HG02642 (cell line): ENCODE measurements around the gene CREBBP.

Experiments used
- ATAC-seq: cut with Tn5 transposase; IDR thresholded peaks from one replicate; pipeline ENCODE4 v1.9.1; 2021; ENCODE audit warnings: mild to moderate bottlenecking; ENCODE audit not compliant: unreplicated experiment, poor library complexity

The CREBBP gene

DNA sequence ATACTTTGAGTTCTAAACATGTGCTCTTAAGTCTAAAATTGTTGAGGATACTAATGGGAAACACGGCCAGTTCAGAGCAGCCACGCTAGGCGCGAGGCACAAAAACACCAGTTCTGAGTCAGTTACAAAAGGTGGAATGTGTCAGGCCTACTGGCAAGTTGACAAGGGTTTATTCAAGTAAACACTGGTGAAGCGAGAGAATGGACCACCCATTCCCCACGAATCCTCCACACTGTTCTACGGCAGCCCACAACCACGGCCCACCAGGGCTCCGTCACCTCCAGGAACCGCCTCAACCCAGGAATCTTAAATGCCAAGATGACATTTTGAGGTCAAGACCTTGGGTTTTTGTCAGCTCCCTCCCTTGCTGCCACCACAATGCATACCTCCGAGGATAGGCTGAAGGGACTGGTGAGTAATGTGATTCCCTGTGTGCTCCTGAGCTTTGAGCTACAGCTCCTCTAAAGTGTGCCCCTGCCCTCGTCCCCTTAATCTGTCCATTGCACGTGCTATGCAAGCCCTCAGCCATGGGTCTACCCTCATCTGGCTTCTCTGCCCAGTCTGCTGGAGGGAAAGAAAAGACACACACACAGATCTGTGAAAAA lies 134.7 kb downstream of the CREBBP start:
- ATAC-seq, result no peak

GRCh38 chr16:3744018-3744417 lies 136.5 kb downstream of the CREBBP start:
- no peak for ATAC-seq

DNA sequence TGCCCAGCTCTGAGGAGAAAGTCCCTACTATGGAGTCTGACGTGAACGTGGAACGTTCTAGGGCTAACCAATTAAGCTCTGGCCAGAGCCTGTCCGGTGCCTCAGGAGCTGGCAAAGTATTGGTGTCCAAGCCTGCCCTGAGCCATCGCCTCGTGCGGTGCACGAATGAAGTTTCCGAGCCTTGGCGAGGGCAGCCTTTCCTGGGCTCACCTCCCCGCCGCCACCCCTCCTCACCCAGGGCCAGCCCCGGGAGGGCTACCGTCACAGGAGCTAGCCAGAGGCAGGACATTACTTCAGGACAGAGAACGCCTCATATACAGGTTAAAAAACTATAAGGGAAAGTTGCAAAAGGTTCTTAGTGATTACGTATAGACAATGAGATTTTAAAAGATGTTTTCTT lies 139.6 kb downstream of the CREBBP start:
- no peak for ATAC-seq

DNA sequence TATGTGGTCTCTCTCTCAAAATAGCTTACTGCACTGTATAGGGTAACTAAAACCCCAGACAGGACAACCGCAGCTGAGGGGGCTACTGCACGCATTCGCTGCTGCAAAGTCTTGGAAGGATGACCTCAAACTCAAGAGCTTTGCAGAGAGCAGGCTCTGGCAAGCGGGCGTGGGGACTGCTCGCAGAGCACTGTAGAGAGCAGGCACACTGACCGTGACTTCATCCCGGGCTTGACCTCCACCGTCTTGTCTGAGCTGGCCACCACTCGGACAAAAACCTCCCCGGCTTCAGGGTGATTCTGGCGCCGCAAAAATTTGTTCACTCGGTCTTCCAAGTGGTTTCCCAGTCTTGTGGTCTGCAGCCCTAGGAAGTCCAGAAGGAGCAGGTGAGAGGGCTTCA lies 140.3 kb downstream of the CREBBP start:
- ATAC-seq, result no peak

GRCh38 chr16:3739636-3740035 lies 140.9 kb downstream of the CREBBP start:
- no peak for ATAC-seq

GRCh38 chr16:3738541-3738940 lies 142.0 kb downstream of the CREBBP start:
- no peak for ATAC-seq

DNA sequence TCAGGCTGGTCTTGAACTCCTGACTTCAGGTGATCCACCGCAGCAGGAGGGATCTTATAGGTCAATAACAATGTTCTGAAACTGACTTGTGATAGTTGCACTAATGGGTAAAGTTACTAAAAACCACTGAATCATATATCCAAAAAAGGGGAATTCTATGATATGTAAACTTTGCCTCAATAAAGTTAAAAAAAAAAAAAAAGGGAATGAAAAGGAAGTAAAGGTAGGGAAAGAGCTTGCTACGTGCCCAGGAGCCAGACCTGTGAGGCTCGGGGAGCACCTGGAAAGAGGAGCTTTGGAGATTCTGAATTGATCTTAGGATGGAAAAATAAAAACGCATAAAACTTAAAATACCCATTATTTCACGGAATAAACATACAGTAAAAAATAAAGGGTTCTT lies 142.4 kb downstream of the CREBBP start:
- ATAC-seq, result no peak

GRCh38 chr16:3737181-3737580 lies 143.3 kb downstream of the CREBBP start:
- no peak for ATAC-seq

GRCh38 chr16:3736116-3736515 lies 144.4 kb downstream of the CREBBP start:
- no peak for ATAC-seq

DNA sequence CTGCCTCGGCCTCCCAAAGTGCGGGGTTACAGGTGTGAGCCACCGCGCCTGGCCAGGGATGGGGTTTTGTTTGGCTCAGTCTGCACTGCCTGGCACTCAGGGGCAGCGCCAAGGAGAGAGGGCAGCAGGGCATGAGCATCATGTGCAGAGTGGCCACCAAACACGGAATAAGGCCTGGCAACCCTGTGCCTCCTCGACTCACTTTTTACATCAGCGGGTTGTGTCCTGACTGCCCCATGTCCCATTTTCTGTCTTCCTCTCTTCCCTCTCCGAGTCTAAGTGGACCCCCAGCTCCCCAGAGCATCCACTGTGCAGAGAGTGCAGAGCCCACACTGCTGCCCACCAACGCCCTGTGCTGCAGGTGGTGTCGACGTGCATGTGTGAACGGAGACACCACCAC lies 145.0 kb downstream of the CREBBP start:
- ATAC-seq, result no peak

DNA sequence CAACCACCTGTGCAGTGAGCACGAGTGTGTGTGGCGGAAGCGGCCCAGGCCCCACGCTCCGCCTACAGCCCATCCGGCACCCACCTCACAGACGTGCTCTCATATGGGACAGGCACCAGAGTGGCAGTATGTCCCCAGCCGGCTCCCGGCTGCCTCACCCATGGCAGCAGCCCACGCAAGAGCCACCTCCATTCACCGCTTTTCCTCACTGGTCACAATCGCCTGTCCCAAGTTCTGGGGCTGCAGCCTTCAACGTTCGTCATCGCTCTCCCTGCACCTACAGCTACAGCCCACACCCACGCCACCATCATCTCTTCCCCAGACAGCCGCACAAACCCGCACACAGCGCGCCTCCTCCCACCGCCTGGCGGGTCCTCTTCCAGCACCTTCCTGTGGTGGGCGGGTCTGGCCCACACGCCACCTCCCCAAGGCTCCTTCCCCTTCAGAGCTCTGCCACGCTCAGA lies 145.7 kb downstream of the CREBBP start:
- ATAC-seq, result no peak

DNA sequence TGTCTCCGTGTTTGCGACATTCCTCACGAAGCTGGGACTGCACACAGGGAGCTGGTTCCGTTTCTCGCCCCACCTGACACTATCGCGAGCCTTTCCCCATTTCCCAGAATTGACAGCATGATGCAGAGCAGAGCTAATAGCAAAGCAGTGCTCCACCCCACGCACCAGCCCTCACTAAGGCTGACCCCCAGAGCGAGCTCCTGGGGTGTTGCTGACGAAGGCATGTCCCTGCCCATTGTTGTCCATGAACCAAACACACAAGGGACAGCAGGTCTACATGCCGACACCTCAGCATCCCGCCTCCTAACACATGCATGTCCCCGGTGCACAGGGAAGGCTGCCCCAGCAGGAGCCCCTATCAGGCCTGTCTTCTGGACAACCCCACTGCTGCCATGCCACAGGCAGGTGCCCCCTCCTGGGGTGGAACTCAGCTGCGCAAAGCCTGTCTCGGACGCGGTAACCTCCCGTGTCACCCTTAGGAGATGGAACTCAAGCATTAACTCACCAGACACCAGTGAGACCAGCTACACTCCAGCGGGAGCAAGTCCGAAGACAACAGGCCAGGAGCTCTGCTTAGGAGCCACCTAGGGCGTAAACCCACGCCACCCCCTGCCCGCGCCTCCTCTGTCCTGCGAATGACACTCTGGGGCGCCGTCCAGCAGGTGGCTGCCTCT lies 146.3 kb downstream of the CREBBP start:
- no peak for ATAC-seq

DNA sequence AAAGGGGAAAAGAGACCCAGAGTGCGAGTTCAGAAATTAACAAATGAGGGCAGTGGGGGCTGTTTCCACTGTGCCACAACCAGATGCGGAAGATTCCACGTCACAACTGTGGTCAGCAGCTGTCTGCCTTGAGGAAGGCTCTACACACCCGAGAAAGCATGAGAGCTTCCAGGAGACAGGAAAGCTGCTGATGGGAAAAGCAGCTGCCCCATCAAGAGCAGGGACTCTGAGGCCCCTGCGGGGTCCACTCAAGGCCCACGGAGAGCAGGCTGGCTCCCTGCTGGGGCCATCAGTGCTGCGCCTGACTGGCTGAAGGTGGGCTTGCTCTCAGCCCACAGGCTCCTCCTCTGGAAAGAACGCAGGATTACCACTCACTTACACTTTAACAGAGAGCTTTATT lies 148.3 kb downstream of the CREBBP start:
- no peak for ATAC-seq

DNA sequence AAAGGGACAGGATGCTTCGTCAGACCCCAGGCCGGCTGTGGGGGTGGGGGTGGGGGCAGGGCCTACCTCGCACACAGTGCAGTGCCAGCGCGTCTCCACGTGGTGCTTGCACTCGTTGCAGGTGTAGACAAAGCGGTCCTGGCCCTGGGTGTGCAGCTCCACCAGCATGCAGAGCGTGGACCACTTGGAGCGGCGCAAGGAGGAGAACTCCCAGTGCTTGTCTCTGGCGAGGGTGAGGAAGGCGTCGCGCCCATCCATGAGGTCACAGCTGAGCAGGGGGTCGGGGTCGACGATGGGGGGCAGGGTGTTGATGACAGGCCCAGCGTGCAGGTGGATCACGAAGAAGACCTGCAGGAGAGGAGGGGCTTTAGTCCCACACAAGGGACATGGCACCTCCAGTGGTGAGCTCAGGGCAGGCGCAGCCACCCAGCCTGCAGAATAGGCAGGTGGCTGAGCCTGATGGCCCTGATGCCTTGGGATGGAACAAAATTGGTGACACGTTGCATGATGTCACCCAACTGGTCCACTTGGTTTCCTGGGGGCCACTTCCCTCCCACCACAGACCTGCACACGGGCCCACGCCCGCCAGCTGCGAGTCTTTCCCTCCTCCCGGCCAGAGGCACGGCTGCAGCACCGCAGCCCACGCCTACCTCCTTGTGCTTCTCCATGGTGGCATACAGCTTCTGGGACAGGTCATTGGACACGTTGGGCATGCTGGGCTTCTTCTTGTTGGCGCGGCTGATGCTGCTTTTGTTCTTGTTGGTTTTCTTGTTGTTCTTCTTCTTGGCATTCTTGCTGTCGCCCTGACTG lies 149.2 kb downstream of the CREBBP start:
- no peak for ATAC-seq

DNA sequence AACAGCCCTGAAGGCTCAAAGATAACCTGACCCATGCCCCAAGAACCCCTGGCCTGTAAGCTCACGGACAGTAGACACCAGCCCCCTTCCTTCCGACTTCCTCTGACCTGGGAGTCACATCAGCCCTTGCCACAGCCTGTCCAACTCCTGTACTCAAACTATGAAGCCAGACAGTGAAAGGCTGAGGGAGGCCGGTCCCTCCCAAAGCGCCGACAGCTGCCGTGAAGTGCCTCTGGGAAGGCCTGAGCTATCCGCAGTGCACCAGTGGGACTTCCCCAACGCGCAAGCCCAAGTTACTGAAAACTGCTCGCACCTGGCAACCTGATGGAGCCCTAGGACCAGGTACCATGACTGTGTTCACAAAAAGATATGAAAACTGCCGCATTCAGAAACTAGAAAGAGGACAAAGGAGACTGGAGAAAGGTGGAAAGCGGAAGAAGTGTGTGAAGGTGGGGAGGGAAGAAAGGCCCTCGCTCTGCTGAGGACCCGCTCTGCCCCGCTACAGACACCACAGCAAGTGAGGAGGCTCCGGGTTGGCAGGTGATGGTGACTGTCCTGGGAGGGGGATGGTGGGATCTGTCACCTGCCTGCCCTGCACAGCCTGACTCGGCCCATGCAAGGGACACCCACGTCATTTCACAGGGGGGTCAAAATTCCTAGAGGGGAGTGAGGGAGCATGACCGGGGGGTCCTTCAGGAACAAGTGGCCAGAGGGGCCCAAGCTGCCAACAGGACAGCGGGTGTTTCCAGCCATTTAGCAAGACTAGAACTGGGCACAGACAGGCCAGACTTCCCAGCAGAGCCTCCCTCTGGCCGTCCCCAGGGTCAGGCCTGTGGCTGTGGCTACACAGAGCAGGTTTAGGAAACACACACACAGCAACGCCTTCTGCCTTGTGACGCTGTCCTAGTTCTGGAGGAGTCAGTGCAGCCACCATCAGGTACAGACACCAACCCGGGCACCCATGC lies 150.1 kb downstream of the CREBBP start:
- no peak for ATAC-seq

- ATAC-seq, result no peak
Measured at GRCh38 chr16:3729161-3730112, 151.1 kb downstream of the CREBBP start.

DNA sequence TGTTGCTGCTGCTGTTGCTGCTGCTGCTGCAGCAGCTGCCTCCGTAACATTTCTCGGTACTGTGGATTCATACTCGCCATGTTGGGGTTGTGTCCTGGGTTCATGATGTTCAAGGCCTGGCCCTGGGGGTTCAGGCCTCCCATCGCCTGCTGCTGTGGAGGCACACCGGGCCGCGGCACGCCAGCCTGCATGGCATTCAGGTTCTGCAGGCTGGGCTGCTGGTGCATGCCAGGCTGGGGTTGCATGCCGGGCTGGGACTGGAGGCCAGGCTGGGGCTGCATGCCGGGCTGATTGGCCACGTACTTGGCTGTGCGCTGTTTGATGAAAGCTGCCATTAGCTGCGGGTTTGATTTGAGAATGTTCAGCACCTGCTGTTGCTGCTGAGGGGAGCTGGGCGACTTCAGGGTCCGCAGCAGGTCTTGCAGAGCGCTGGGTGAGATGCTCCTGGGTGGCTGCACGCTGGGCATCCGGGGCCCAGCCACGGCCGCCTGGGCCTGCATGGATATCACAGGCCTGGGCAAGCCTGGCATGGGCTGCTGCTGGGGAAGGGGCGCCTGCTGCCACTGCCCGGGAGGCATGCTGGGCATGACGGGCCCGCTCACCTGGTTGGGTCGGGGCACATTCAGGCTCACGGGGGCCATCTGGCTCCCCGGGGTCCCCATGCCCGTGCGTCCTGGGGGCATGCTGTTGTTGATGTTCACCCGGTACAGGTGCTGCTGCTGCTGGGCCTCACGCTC lies 151.9 kb downstream of the CREBBP start:
- no peak for ATAC-seq

GRCh38 chr16:3727806-3728381 lies 152.6 kb downstream of the CREBBP start:
- no peak for ATAC-seq
